GM12864 (cell line): ENCODE results near the gene GTPBP2.
A peak's percentile ranks its signal among the peaks of the same experiment; 100 is the strongest.

Experiments
- DNase-seq: peaks from one replicate; pipeline ENCODE4 v3.0.0-alpha.2; 2011; ENCODE audit warnings: low read depth
- H3K4me3 ChIP-seq: 2 replicates; pipeline ENCODE4 v1.5.1; 2011; ENCODE audit warnings: mild to moderate bottlenecking, low read depth, low read length, control low read depth
- CTCF ChIP-seq: IDR thresholded peaks from 2 replicates; pipeline ENCODE4 v1.5.1; 2011; ENCODE audit warnings: low read depth, mild to moderate bottlenecking, moderate library complexity, low read length, control low read depth, inconsistent platforms; ENCODE audit errors: missing control alignments

The GTPBP2 gene

GRCh38 chr6:43575105-43575771, 53.8 kb downstream of the GTPBP2 start:
- no peak for DNase-seq
- H3K4me3 ChIP-seq, result peak overlapping the region; percentile 98
- TF ChIP-seq CTCF, result no peak

DNA sequence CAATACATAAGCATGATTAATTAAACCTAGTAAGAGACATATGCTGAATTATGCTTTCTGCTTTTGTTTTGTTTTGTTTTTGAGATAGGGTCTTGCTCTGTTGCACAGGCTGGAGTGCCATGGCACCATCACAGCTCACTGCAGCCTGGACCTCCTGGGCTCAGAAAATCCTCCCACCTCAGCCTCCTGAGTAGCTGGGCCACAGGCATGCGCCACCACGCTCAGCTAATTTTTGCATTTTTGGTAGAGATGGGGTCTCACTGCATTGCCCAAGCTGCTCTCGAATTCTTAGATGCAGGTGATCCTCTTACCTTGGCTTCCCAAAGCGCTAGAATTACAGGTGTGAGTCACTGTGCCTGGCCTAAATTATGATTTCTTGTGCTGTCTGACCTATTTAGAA, 57.0 kb downstream of the GTPBP2 start:
- H3K4me3 ChIP-seq, result no peak overlapping the region
- TF ChIP-seq CTCF, result no peak
- no peak for DNase-seq

DNA sequence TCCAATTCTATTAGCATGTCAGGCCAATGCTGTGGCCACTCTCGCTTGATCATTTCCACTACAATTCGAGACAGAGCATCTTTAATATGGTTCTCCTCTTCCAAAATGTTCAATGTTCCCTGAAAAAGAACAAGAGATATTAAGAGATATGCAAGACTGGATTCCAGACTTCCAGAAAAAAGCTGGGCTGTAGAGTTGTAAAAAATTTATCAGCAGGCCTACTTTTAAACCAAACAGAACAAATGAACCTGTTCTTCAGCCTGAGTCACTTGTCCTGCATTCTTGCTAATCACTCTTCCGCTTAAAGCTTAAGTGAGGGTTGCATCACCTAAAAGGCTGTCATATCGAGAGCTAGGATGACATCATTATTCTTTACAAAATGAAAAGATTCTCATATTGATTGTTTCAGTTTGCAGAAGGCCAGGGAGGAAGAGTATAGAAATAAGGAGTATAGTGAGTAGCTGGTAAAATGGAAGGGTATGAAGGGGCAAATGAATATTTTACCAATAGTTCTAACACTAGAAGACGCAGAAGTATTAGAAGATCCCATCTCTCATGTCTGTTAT, 58.1 kb downstream of the GTPBP2 start:
- no peak for TF ChIP-seq CTCF
- H3K4me3 ChIP-seq, result no peak overlapping the region
- DNase-seq, result no peak
